SK-N-MC (cell line): ENCODE measurements around the gene RAB43.

Experiments
- DNase-seq: peaks from one replicate; pipeline ENCODE4 v3.0.0-alpha.2; 2011; ENCODE audit warnings: low read depth, low spot score
- H3K27ac ChIP-seq: fragments of 200-600 bp; sonication (generic); 2 replicates; pipeline ENCODE4 v1.5.1; 2016; ENCODE audit warnings: mixed run types
- H3K36me3 ChIP-seq: fragments of 200-600 bp; sonication (generic); 2 replicates; pipeline ENCODE4 v1.6.1; 2017; ENCODE audit warnings: antibody characterized with exemption, low read length, mixed read lengths; ENCODE audit not compliant: insufficient read depth
- H3K4me3 ChIP-seq: fragments of 200-600 bp; sonication (generic); 2 replicates; pipeline ENCODE4 v1.5.1; 2016
- H3K9ac ChIP-seq: fragments of 200-600 bp; sonication (generic); 2 replicates; pipeline ENCODE4 v1.8.0; 2017; ENCODE audit warnings: mixed run types, mixed read lengths; ENCODE audit not compliant: insufficient read length
- H3K9me3 ChIP-seq: fragments of 200-600 bp; sonication (generic); 2 replicates; pipeline ENCODE4 v1.6.1; 2017; ENCODE audit warnings: low read depth, mild to moderate bottlenecking, antibody characterized with exemption, low read length, moderate library complexity, mixed read lengths
- EZH2 ChIP-seq: fragments of 200-600 bp; sonication (generic); IDR thresholded peaks from one replicate; pipeline ENCODE4 v1.6.1; 2017; ENCODE audit warnings: antibody characterized with exemption
- FOXP2 ChIP-seq: optimal IDR thresholded peaks from 2 replicates; pipeline ENCODE3; 2011; ENCODE audit warnings: mild to moderate bottlenecking, moderate library complexity; ENCODE audit not compliant: insufficient read depth; ENCODE audit errors: extremely low read length, control extremely low read depth
- POLR2AphosphoS5 ChIP-seq: IDR thresholded peaks from 2 replicates; pipeline ENCODE4 v1.6.1; 2012; ENCODE audit warnings: mild to moderate bottlenecking, low read depth, low read length, borderline replicate concordance

The RAB43 gene

DNA sequence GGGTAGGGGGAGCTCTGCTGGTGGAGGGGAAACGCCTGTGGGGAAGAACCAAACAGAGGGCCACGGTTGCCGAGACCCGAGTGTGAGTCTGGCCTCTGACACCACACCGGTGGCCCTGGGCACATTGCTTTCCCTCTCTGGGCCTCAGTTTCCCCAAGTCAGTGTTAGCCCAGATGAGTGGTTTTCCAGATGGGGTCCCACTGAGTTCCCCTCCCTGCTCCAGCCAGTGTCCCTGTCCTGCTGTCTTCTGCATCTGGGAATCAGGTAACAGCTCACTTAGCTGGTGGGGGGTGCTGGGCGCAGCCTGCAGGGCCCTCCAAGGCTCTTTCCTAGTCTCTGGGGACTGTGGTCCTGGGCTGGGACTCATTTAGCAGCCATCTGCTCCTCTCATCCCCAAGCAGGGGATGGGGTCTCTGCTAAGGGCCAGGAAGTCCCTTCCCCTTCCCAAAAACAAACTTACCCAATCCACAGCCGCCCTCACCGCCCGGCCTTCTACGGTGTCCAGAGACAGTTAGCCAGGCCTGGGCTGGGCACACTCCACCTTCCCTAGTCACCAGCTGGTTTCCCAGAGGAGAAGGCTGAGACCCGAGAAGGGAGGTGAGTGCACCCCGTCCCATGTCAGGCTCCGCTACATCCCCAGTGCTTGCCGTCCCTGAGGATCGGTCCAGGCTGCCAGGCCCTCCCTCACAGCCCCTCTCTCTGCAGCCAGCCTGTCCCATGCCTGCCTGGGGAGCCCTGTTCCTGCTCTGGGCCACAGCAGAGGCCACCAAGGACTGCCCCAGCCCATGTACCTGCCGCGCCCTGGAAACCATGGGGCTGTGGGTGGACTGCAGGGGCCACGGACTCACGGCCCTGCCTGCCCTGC is 60.3 kb downstream of the RAB43 start:
- TF ChIP-seq POLR2AphosphoS5 (no peak), FOXP2 (no peak), EZH2 (no peak)
- no peak for DNase-seq
- no peaks in the 10 kb centered on the region for H3K36me3 ChIP-seq
- no peaks in the 10 kb centered on the region for H3K9me3 ChIP-seq
- H3K4me3 ChIP-seq: no peak overlapping the region
- no peak overlapping the region for H3K9ac ChIP-seq
- no peak overlapping the region for H3K27ac ChIP-seq

- no peak within 1 kb of the TSS for H3K9ac ChIP-seq
- no peak within 1 kb of the TSS for H3K4me3 ChIP-seq
- no peak for TF ChIP-seq POLR2AphosphoS5
- no peak for TF ChIP-seq EZH2
- TF ChIP-seq FOXP2: no peak
- H3K9me3 ChIP-seq: no peaks in the 10 kb centered on the region
- H3K27ac ChIP-seq: no peak within 1 kb of the TSS
- no peaks in the 10 kb centered on the region for H3K36me3 ChIP-seq
- DNase-seq: no peak
Observed at GRCh38 chr3:129060276-129061022, 61.2 kb downstream of the RAB43 start, which contains the start of gene GP9. Gene GP9 (plus strand): TSS chr3:129060779. CDS start chr3:129061740, 961 bp downstream.

DNA sequence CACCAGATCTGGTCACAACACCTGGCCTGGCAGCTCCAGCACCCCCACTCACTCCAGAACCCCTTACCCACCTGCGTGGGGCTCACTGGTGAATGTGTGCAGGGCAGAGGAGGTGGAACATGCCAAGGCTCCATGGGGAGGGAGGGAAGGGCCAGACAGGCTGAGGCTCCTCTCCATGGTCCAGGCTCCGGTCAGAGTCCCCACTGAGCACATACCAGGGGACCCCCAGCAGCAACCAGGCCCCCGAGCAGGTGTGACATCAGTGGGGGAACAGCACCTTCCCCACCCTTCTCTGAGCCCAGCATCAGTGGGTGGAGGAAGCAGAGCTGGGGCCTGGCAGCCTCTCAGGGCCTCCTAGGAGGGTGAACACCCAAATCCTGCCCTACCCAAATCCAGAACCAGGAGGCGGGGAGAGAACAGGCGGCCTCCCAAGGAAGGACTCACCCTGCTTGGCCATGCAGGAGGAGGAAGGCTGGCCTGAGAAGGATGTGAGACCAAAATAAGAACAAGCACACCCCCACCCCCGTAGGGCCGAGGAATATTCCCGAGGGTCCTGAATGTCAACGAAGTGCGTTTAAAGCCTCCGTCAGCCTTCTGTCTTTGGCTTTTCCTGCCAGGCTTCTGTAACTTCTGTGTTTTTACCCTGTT is 62.2 kb downstream of the RAB43 start:
- Histone ChIP-seq H3K27ac (no peak overlapping the region), H3K9ac (no peak overlapping the region), H3K9me3 (no peaks in the 10 kb centered on the region), H3K4me3 (no peak overlapping the region), H3K36me3 (no peaks in the 10 kb centered on the region)
- no peak for TF ChIP-seq FOXP2
- no peak for TF ChIP-seq POLR2AphosphoS5
- DNase-seq: no peak

DNA sequence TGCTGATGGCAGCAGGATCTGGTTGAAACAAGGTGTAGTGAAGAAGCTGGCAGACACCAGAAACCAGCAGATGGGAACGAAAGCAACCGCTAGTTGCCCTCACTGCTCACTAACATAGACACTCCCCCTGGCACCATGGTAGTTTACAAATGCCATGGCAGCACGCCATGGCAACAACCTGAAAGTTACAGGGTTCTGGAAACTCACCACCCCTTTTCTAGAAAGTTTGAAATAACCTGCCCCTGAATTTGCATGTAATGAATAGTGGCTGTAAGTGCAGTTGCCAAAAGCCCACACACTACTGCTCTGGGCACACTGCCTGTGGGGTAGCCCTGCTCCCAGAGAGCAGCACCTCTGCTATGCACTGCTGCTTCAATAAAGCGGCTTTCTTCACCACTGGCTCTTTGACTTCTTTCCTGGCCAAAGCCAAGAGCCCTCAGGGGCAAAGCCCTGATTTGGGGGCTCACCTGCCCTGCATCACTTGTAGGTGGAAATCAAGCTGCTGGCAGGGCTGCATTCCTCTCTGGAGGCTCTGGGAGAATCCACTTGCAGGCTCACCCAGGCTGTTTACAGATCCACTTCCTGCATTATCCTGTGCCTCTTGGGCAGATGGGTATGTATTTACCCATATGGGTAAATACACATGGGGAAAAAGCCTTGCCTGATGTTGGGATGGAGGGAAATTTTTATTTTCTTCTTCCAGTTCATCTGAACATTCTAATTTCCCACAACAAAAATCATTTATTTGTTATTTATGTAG is 63.0 kb downstream of the RAB43 start:
- Histone ChIP-seq H3K9me3 (no peaks in the 10 kb centered on the region), H3K9ac (no peak overlapping the region), H3K27ac (no peak overlapping the region), H3K4me3 (no peak overlapping the region), H3K36me3 (no peaks in the 10 kb centered on the region)
- TF ChIP-seq EZH2 (no peak), POLR2AphosphoS5 (no peak)
- no peak for DNase-seq

- Histone ChIP-seq H3K36me3 (no peaks in the 10 kb centered on the region), H3K4me3 (no peak overlapping the region), H3K9me3 (no peaks in the 10 kb centered on the region), H3K9ac (no peak overlapping the region), H3K27ac (no peak overlapping the region)
- no peak for TF ChIP-seq POLR2AphosphoS5
- no peak for TF ChIP-seq EZH2
- no peak for TF ChIP-seq FOXP2
- no peak for DNase-seq
Observed at GRCh38 chr3:129057249-129057648, 64.4 kb downstream of the RAB43 start.

GRCh38 chr3:129056451-129057173 is 65.0 kb downstream of the RAB43 start:
- Histone ChIP-seq H3K36me3 (no peaks in the 10 kb centered on the region), H3K27ac (no peak overlapping the region), H3K4me3 (no peak overlapping the region), H3K9me3 (no peaks in the 10 kb centered on the region), H3K9ac (no peak overlapping the region)
- no peak for TF ChIP-seq FOXP2
- DNase-seq: no peak

DNA sequence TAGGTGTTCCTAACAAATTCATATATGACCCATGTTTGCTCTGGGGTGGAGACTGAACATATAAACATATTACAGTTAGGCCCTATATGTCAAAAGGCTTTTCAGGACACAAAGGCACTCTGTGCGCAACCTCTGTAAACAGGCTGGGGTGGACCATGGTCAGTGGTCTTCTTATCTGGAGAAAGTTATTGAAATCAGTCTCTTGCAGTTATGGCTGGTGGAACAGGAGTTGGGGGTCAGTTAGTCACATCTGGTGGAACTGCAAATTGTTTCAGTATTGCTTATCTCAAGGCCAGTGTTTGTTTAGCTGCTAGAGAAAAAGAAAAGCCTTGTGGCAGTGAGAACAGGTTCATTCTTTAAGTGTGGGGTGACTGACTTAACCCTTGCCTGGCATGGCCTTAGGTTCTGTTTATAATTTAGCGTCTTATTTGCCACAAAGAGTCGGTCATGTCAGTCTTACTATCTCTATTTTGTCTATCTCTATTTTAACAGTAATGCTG is 66.9 kb downstream of the RAB43 start:
- Histone ChIP-seq H3K9ac (no peak overlapping the region), H3K4me3 (no peak overlapping the region), H3K27ac (no peak overlapping the region), H3K36me3 (no peaks in the 10 kb centered on the region), H3K9me3 (no peaks in the 10 kb centered on the region)
- no peak for TF ChIP-seq FOXP2
- TF ChIP-seq POLR2AphosphoS5: no peak
- no peak for TF ChIP-seq EZH2
- no peak for DNase-seq
